Uterus (tissue), 4 donors: ENCODE measurements around the gene PARD3. TPM values are rescaled to one million over a fixed set of nuclear protein-coding genes. Genes with fewer than 3 reads are reported as not detected.
"Not testable (repeated sequence)": the region's sequence is repeated elsewhere in the genome, so short reads cannot be mapped to it uniquely, and the experiment has no call there.

Source experiments
- DNase-seq, 2 donors: peaks; one replicate each; pipeline ENCODE4 v3.0.0-alpha.2; 2019 to 2020
- H3K27ac ChIP-seq, 2 donors: fragments of 200-600 bp; sonication (generic); 1 replicate in 1 of 2; 2 replicates in 1 of 2; pipeline ENCODE4 v1.5.1; 2016 to 2018
- H3K27me3 ChIP-seq, 2 donors: fragments of 200-600 bp; sonication (generic); one replicate each; pipeline ENCODE4 v1.5.1; 2018 to 2019; ENCODE audit warnings: control low read depth in 1 of 2
- H3K36me3 ChIP-seq, 2 donors: fragments of 200-600 bp; sonication (generic); one replicate each; pipeline ENCODE4 v1.5.1; 2019; ENCODE audit warnings: control low read depth in 1 of 2
- H3K4me1 ChIP-seq, 2 donors: fragments of 200-600 bp; sonication (generic); one replicate each; pipeline ENCODE4 v1.5.1; 2018 to 2019; ENCODE audit warnings: control low read depth in 1 of 2
- H3K4me3 ChIP-seq, 2 donors: fragments of 200-600 bp; sonication (generic); 1 replicate in 1 of 2; 2 replicates in 1 of 2; pipeline ENCODE4 v1.5.1; 2018 to 2019; ENCODE audit warnings: mild to moderate bottlenecking in 1 of 2
- H3K9me3 ChIP-seq, 2 donors: fragments of 200-600 bp; sonication (generic); one replicate each; pipeline ENCODE4 v1.5.1; 2019; ENCODE audit warnings: control low read depth in 1 of 2
- POLR2A ChIP-seq, 2 donors: fragments of 450-650 bp; IDR thresholded peaks; one replicate each; pipeline ENCODE4 v1.6.1; 2016; ENCODE audit warnings: antibody characterized with exemption in 2 of 2, mild to moderate bottlenecking in 1 of 2, moderate library complexity in 1 of 2
- intact Hi-C: fragments of 100-400 bp; cut with DNase I; formaldehyde crosslinking; loops from one replicate; pipeline ENCODE4 v1.15.1; 2023; ENCODE audit warnings: low total_unique reads
- total RNA-seq, 4 donors: library from RNA; depleted of rRNA in 3 of 4; stranded (reverse); fragments of >200 nt in 3 of 4; gene quantifications; one replicate each; pipeline versions ENCODE4 v1.1.0 to v1.2.4, GENCODE V29; 2014 to 2023
- TF ChIP-seq, protein P1 (sequence below), 4 experiments: fragments of 200-600 bp in 2 of 4; fragments of 450-650 bp in 2 of 4; sonication (generic) in 2 of 4; IDR thresholded peaks; one replicate each; pipeline ENCODE4 v1.5.1; 2016 to 2019; ENCODE audit warnings: antibody characterized with exemption in 4 of 4, mild to moderate bottlenecking in 2 of 4, moderate library complexity in 1 of 4
- donor health status: DM: yes; HTN: yes; CAD: no.

PARD3 gene
- total RNA-seq, 4 donors from 2014 or later: 42.1 to 96.1 (median 51.5) TPM

DNA sequence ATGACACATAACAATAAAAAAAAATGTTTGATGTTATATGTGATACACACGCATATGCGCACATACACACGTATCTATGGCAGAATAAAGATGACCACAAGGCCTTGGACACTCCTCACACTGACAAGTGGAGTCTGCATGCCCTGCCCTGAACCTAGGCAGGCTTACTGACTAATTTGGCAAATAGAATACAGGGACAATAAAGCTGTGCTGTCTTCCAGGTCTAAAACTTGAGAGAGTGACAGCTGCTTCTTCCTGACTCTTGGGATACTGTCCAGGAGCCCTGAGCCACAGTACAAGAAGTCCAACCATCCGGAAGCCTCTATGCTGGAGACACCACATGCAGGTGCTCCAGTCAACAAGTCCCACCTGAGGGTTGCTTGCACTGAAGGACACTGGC lies 20.3 kb downstream of the PARD3 start:
- Histone ChIP-seq H3K4me3 (no peak overlapping the region), H3K27ac (no peak overlapping the region), H3K27me3 (no peaks in the 10 kb centered on the region), H3K36me3 (no peaks in the 10 kb centered on the region), H3K9me3 (no peaks in the 10 kb centered on the region), H3K4me1 (peaks cover 11% of the 10 kb centered on the region in 2 donors)
- no peak for DNase-seq
- no peak for TF ChIP-seq POLR2A (IDR thresholded peaks at IDR 0.05)
- TF ChIP-seq, protein P1, sequence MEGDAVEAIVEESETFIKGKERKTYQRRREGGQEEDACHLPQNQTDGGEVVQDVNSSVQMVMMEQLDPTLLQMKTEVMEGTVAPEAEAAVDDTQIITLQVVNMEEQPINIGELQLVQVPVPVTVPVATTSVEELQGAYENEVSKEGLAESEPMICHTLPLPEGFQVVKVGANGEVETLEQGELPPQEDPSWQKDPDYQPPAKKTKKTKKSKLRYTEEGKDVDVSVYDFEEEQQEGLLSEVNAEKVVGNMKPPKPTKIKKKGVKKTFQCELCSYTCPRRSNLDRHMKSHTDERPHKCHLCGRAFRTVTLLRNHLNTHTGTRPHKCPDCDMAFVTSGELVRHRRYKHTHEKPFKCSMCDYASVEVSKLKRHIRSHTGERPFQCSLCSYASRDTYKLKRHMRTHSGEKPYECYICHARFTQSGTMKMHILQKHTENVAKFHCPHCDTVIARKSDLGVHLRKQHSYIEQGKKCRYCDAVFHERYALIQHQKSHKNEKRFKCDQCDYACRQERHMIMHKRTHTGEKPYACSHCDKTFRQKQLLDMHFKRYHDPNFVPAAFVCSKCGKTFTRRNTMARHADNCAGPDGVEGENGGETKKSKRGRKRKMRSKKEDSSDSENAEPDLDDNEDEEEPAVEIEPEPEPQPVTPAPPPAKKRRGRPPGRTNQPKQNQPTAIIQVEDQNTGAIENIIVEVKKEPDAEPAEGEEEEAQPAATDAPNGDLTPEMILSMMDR (IDR thresholded peaks at IDR 0.05): no peak
- intact Hi-C loops: no loop called here

DNA sequence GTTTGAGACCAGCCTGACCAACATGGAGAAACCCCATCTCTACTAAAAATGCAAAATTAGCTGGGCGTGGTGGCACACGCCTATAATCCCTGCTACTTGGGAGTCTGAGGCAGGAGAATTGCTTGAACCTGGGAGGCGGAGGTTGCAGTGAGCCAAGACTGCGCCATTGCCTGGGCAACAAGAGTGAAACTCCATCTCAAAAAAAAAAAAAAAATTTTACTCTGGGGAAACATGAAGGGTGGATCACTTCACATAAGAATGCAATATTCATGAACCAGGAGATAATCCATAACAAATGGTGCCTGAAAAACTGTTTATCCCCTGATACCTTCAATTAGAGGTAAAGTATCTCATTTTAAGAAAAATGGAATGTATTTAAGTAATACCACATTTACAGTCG lies 21.5 kb downstream of the PARD3 start:
- H3K36me3 ChIP-seq, DNase-seq, H3K4me3 ChIP-seq, H3K9me3 ChIP-seq, H3K27ac ChIP-seq, H3K27me3 ChIP-seq, intact Hi-C loops: not testable (repeated sequence)
- peaks cover 11 to 13% of the 10 kb centered on the region in 2 donors for H3K4me1 ChIP-seq

DNA sequence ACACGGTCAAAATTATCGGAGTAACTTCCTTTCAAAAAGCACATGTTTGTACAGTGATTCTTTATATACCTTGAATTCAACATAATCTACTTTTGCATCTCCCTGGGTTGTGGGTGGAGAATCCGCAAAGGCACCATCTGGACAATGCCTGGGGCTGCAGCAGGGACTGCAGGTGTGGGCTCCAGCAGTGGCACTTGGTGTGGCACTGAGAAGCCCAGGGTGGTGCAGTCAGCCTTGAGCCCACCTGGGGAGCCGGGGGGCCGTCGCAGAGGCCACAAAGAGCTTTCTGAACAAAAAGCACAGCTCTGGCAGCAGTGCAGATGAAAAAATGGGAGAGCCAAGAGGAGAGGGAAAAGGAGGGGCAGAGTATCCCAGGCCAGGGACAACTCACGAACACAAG lies 22.2 kb downstream of the PARD3 start:
- no peak for DNase-seq
- TF ChIP-seq, protein P1 (IDR thresholded peaks at IDR 0.05): no peak
- no peak for TF ChIP-seq POLR2A (IDR thresholded peaks at IDR 0.05)
- H3K4me3 ChIP-seq: no peak overlapping the region
- H3K4me1 ChIP-seq: peaks cover 11 to 13% of the 10 kb centered on the region in 2 donors
- H3K9me3 ChIP-seq: no peaks in the 10 kb centered on the region
- intact Hi-C loops: no loop called here
- H3K27ac ChIP-seq: no peak overlapping the region
- no peaks in the 10 kb centered on the region for H3K36me3 ChIP-seq
- no peaks in the 10 kb centered on the region for H3K27me3 ChIP-seq

DNA sequence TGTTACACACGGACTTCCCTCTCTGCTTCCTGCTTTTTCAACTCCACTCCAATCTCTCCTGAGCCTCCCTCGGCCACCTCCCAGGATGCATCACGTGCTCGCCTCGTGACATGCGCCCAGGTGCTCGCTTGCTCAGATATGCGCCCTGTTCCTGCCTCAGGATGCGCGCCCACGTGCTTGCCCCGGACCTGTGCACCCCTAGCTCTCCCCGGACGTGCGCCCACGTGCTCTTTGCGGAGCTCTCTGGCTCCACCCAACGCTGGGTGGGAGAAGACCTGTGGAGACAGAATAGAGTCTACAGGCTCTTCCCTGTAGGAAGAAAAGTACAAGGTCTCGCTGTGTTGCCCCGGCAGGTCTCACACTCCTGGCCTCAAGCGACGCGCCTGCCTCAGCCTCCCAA lies 23.1 kb downstream of the PARD3 start:
- Histone ChIP-seq H3K36me3 (no peaks in the 10 kb centered on the region), H3K27me3 (no peaks in the 10 kb centered on the region), H3K27ac (no peak overlapping the region), H3K4me1 (peaks cover 11 to 13% of the 10 kb centered on the region in 2 donors), H3K4me3 (no peak overlapping the region), H3K9me3 (no peaks in the 10 kb centered on the region)
- intact Hi-C loops: no loop called here
- TF ChIP-seq, protein P1 (IDR thresholded peaks at IDR 0.05): no peak
- no peak for TF ChIP-seq POLR2A (IDR thresholded peaks at IDR 0.05)
- no peak for DNase-seq

DNA sequence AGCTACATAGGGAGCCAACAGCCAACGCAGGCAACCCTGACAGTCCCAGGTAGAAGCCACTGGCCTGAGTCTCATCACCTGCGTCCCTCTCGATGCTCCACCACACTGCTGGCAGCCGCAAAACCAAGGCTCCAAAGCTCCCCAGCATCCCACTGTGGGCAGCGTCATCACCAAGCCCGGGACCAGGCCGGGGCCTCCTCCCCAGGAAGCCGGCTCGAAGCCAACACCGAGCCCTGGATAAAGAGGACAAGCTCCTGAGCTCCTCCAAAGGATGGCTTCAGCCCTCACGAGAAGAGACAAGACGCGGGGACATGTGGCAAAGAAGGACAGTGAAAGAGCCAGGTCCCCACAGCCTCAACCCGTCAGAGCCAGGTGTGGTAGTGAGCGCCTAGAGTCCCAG lies 23.9 kb downstream of the PARD3 start:
- intact Hi-C loops: no loop called here
- Histone ChIP-seq H3K4me3 (no peak overlapping the region), H3K4me1 (peaks cover 11 to 13% of the 10 kb centered on the region in 2 donors), H3K27me3 (no peaks in the 10 kb centered on the region), H3K36me3 (no peaks in the 10 kb centered on the region), H3K9me3 (no peaks in the 10 kb centered on the region), H3K27ac (no peak overlapping the region)
- no peak for DNase-seq
- TF ChIP-seq POLR2A (IDR thresholded peaks at IDR 0.05): no peak
- TF ChIP-seq, protein P1 (IDR thresholded peaks at IDR 0.05): no peak

DNA sequence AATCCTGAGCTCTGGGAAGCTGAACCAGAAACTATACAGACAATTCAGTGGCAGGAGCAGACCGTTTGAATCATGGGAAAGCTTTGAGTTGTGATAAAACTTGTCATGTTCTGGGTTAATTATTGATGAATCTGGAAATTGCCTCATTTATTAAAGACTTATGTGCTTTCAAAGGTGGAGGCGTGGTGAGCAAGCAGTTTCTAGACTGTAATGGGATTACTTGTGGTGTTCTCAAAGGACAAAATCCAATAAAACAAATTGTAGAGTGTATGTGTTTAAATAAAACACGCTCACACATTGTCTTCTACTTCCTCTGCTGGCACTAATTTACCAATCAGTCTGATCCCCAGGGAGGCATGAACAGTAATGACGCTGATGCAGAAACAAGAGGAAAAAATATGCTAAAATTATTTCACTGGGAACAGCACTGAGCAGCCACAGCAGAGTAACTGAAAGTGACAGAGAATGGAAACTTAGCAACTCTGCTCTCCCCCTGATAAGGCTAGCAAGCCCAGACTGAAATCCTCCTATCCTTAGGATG lies 25.1 kb downstream of the PARD3 start:
- DNase-seq: no peak
- H3K36me3 ChIP-seq: no peaks in the 10 kb centered on the region
- no peaks in the 10 kb centered on the region for H3K27me3 ChIP-seq
- peak overlapping the region in 1 of 2 donors; percentile 42 for H3K27ac ChIP-seq
- TF ChIP-seq, protein P1 (IDR thresholded peaks at IDR 0.05): no peak
- TF ChIP-seq POLR2A (IDR thresholded peaks at IDR 0.05): no peak
- peaks cover 11 to 13% of the 10 kb centered on the region in 2 donors for H3K4me1 ChIP-seq
- H3K9me3 ChIP-seq: no peaks in the 10 kb centered on the region
- intact Hi-C loops: no loop called here
- no peak overlapping the region for H3K4me3 ChIP-seq
